B cell (primary cell): ENCODE results near the gene TMC8. TPM values are rescaled to one million over a fixed set of nuclear protein-coding genes. Genes with fewer than 3 reads are reported as not detected.

Experiments used
- ATAC-seq: fragments of 200-7000 bp; cut with Tn5 transposase; one replicate; pipeline ENCODE4 v1.10.0; 2021; ENCODE audit warnings: low read depth, mild to moderate bottlenecking, moderate number of reproducible peaks, moderate library complexity
- CTCF ChIA-PET: fragments of 350-600 bp; sonication (Branson Sonifier 250); formaldehyde crosslinking; loops from one replicate; lab custom pipeline; 2021; ENCODE audit warnings: antibody characterized with exemption, inconsistent platforms; lab: Charles Lee
- POLR2A ChIA-PET: fragments of 350-600 bp; sonication (Branson Sonifier 250); formaldehyde crosslinking; loops from one replicate; lab custom pipeline; 2021; ENCODE audit warnings: antibody characterized with exemption; lab: Charles Lee
- DNase-seq: peaks from one replicate; pipeline ENCODE4 v3.0.0; 2013
- H2AFZ ChIP-seq: 2 replicates; pipeline ENCODE4 v1.6.1; 2012; ENCODE audit warnings: mild to moderate bottlenecking, low read depth, low read length; ENCODE audit not compliant: insufficient read depth, poor library complexity, severe bottlenecking
- H3K27ac ChIP-seq, 2 donors: 1 replicate in 1 of 2; 2 replicates in 1 of 2; pipeline ENCODE4 v1.5.1; 2012 to 2013; ENCODE audit warnings: low read length in 2 of 2, mild to moderate bottlenecking in 2 of 2, moderate library complexity in 1 of 2
- H3K27me3 ChIP-seq, 4 experiments: fragments of 200-600 bp in 1 of 4; sonication (generic) in 1 of 4; replicated peaks in 1 of 4; 1 replicate in 2 of 4; 2 replicates in 2 of 4; pipeline versions ENCODE4 v1.6.1 to v1.7.0; 2013 to 2016; ENCODE audit warnings: low read length in 3 of 4, mild to moderate bottlenecking in 2 of 4, mixed read lengths in 1 of 4, moderate library complexity in 1 of 4; ENCODE audit not compliant: insufficient read depth in 4 of 4, control insufficient read depth in 3 of 4; ENCODE audit errors: control extremely low read depth in 1 of 4
- H3K36me3 ChIP-seq, 2 experiments: replicated peaks in 1 of 2; 1 replicate in 1 of 2; 2 replicates in 1 of 2; pipeline versions ENCODE4 v1.6.1 to v1.7.1; 2013; ENCODE audit warnings: low read length in 1 of 2; ENCODE audit not compliant: insufficient read depth in 2 of 2, control insufficient read depth in 1 of 2; ENCODE audit errors: control extremely low read depth in 1 of 2, extremely low read depth in 1 of 2
- H3K4me1 ChIP-seq, 2 donors: fragments of 200-600 bp in 1 of 2; sonication (generic) in 1 of 2; 1 replicate in 1 of 2; 2 replicates in 1 of 2; pipeline versions ENCODE4 v1.5.1 to v1.6.1; 2013 to 2017; ENCODE audit warnings: low read length in 2 of 2; ENCODE audit not compliant: control insufficient read depth in 2 of 2, insufficient read depth in 2 of 2
- H3K4me2 ChIP-seq: replicated peaks from 2 replicates; pipeline ENCODE3; 2012; ENCODE audit warnings: mild to moderate bottlenecking, low read depth, low read length; ENCODE audit not compliant: poor library complexity, severe bottlenecking
- H3K4me3 ChIP-seq, 5 experiments: fragments of 200-600 bp in 1 of 5; sonication (generic) in 1 of 5; 1 replicate in 3 of 5; 2 replicates in 2 of 5; pipeline versions ENCODE4 v1.5.1 to v1.7.0; 2011 to 2016; ENCODE audit warnings: low read length in 4 of 5, mild to moderate bottlenecking in 4 of 5, low read depth in 2 of 5, control low read depth in 1 of 5, moderate library complexity in 1 of 5; ENCODE audit not compliant: insufficient read depth in 1 of 5; ENCODE audit errors: control extremely low read depth in 1 of 5, extremely low read depth in 1 of 5
- H3K79me2 ChIP-seq: fragments of 200-600 bp; sonication (generic); one replicate; pipeline ENCODE4 v1.6.0; 2016; ENCODE audit warnings: low read length; ENCODE audit not compliant: control insufficient read depth, insufficient read depth
- H3K9ac ChIP-seq: fragments of 200-600 bp; sonication (generic); 2 replicates; pipeline ENCODE4 v1.6.1; 2017; ENCODE audit warnings: mild to moderate bottlenecking, low read length, moderate library complexity
- H3K9me3 ChIP-seq, 3 donors: one replicate each; pipeline versions ENCODE4 v1.6.1 to v1.7.1; 2013; ENCODE audit warnings: low read length in 2 of 3; ENCODE audit not compliant: control insufficient read depth in 2 of 3, insufficient read depth in 1 of 3; ENCODE audit errors: control extremely low read depth in 1 of 3
- H4K20me1 ChIP-seq: 2 replicates; pipeline ENCODE4 v1.6.0; 2012; ENCODE audit warnings: mild to moderate bottlenecking, low read length; ENCODE audit not compliant: insufficient read depth, control insufficient read depth, poor library complexity, severe bottlenecking
- H3K27ac Mint-ChIP-seq: one replicate; pipeline ENCODE4 v1.8.0; 2021; ENCODE audit warnings: mixed read lengths
- H3K27me3 Mint-ChIP-seq: one replicate; pipeline ENCODE4 v1.8.0; 2021; ENCODE audit warnings: mixed read lengths
- H3K4me1 Mint-ChIP-seq: one replicate; pipeline ENCODE4 v1.8.0; 2021; ENCODE audit warnings: mixed read lengths
- H3K4me3 Mint-ChIP-seq: one replicate; pipeline ENCODE4 v1.8.0; 2021; ENCODE audit warnings: mixed read lengths
- H3K9me3 Mint-ChIP-seq: one replicate; pipeline ENCODE4 v1.8.0; 2022; ENCODE audit warnings: mixed read lengths; ENCODE audit not compliant: insufficient read depth
- EZH2 ChIP-seq: IDR thresholded peaks from 2 replicates; pipeline ENCODE4 v1.6.1; 2012; ENCODE audit warnings: borderline replicate concordance, low read depth, mild to moderate bottlenecking, moderate library complexity, low read length; ENCODE audit not compliant: insufficient read depth, poor library complexity, severe bottlenecking
- WGBS: methylation state at CpG from one replicate; pipeline ENCODE4 v1.1.5; 2013; ENCODE audit warnings: missing lambda C conversion rate; ENCODE audit not compliant: insufficient coverage; 5-methylcytosine and 5-hydroxymethylcytosine counted together
- intact Hi-C: fragments of 100-400 bp; cut with micrococcal nuclease; formaldehyde crosslinking; loops from one replicate; pipeline ENCODE4 v1.10.0; 2022
- polyA plus RNA-seq: library from polyadenylated mRNA; depleted of rRNA; stranded (reverse); fragments of >200 nt; gene quantifications from 2 replicates; pipeline ENCODE4 v1.2.3, GENCODE V29; 2012
- total RNA-seq, 2 donors: library from RNA; stranded (reverse); fragments of 120-200 nt in 1 of 2; gene quantifications; 1 replicate in 1 of 2; 2 replicates in 1 of 2; pipeline versions ENCODE4 v1.2.3 to v1.2.4, GENCODE V29; 2013 to 2022
- TF ChIP-seq, protein P1 (sequence below): fragments of 200-600 bp; IDR thresholded peaks from one replicate; pipeline ENCODE4 v1.8.0; 2022; ENCODE audit warnings: antibody characterized with exemption, mild to moderate bottlenecking

Gene TMC8
- total and polyA plus RNA-seq, 2 donors (not counting 1 experiment from before 2014, with no cell fraction given): 235 to 352 TPM

DNA sequence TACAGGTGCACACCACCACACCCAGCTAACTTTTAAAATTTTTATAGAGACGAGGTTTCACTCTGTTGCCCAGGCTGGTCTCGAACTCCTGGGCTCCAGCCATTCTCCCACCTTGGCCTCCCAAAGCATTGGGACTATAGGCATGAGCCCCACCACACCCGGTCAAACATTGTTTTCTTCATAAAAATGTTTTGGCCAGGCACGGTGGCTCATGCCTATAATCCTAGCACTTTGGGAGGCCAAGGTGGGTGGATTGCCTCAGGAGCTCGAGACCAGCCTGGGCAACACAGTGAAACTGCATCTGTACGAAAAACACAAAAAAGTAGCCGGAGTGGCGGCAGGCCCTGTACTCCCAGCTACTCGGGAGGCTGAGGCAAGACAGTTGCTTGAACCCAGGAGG, 14.2 kb upstream of the TMC8 start:
- peaks cover 21 to 32% of the 10 kb centered on the region in 2 donors for H3K4me1 ChIP-seq
- Mint-ChIP-seq H3K4me3 (no peak overlapping the region), H3K27ac (no peak overlapping the region), H3K27me3 (no peaks in the 10 kb centered on the region), H3K4me1 (peaks cover 35% of the 10 kb centered on the region), H3K9me3 (no peaks in the 10 kb centered on the region)
- ATAC-seq (no peak), DNase-seq (no peak)
- no peak overlapping the region for H2AFZ ChIP-seq
- H3K9ac ChIP-seq: no peak overlapping the region
- WGBS: 97% methylated on average over 9 of the region's 9 CpGs
- H3K27ac ChIP-seq: no peak overlapping the region
- H4K20me1 ChIP-seq: peaks cover 81% of the 10 kb centered on the region
- H3K27me3 ChIP-seq: no peaks in the 10 kb centered on the region
- H3K9me3 ChIP-seq: no peaks in the 10 kb centered on the region
- no peak overlapping the region for H3K4me2 ChIP-seq
- peaks cover 21% of the 10 kb centered on the region for H3K79me2 ChIP-seq
- intact Hi-C loops: loop anchor here (10.0 kb wide), 1 partner anchor 308 kb away; no protein-coding TSS in a partner anchor
- ChIA-PET POLR2A (interaction anchor here (0.6 to 1.1 kb wide), 7 partner anchors 16 to 134 kb away, joined by 3 to 9 read pairs (median 3); no protein-coding TSS in a partner anchor), CTCF (interaction anchor here (0.6 to 10.9 kb wide), 2 partner anchors 61 to 128 kb away, joined by 4 to 142 read pairs; no protein-coding TSS in a partner anchor)
- H3K4me3 ChIP-seq: no peak overlapping the region
- H3K36me3 ChIP-seq: peaks cover 0 to 85% of the 10 kb centered on the region in 2 experiments
- TF ChIP-seq, protein P1, sequence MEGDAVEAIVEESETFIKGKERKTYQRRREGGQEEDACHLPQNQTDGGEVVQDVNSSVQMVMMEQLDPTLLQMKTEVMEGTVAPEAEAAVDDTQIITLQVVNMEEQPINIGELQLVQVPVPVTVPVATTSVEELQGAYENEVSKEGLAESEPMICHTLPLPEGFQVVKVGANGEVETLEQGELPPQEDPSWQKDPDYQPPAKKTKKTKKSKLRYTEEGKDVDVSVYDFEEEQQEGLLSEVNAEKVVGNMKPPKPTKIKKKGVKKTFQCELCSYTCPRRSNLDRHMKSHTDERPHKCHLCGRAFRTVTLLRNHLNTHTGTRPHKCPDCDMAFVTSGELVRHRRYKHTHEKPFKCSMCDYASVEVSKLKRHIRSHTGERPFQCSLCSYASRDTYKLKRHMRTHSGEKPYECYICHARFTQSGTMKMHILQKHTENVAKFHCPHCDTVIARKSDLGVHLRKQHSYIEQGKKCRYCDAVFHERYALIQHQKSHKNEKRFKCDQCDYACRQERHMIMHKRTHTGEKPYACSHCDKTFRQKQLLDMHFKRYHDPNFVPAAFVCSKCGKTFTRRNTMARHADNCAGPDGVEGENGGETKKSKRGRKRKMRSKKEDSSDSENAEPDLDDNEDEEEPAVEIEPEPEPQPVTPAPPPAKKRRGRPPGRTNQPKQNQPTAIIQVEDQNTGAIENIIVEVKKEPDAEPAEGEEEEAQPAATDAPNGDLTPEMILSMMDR: no peak
- no peak for TF ChIP-seq EZH2
